SK-N-SH (cell line): ENCODE results near the gene TERT. TPM values are rescaled to one million over a fixed set of nuclear protein-coding genes. Genes with fewer than 3 reads are reported as not detected.

ENCODE experiments used
- CTCF ChIA-PET: fragments of 300-600, 350-600 bp; formaldehyde crosslinking; extraction: SDS; loops from one replicate; lab custom pipeline; 2021; lab: Yijun Ruan, JAX
- POLR2A ChIA-PET: fragments of 350-600 bp; sonication (Branson Sonifier 250); formaldehyde crosslinking; extraction: SDS; loops from one replicate; lab custom pipeline; 2020; ENCODE audit warnings: antibody characterized with exemption, inconsistent platforms; lab: Yijun Ruan, JAX
- DNase-seq: peaks from one replicate; pipeline ENCODE4 v3.0.0; 2012
- H2AFZ ChIP-seq: fragments of 200-600 bp; sonication (generic); 2 replicates; pipeline ENCODE4 v1.8.1; 2016; ENCODE audit warnings: antibody characterized with exemption, mild to moderate bottlenecking, low read depth
- H3F3A ChIP-seq: fragments of 200-600 bp; sonication (generic); replicated peaks from 2 replicates; pipeline ENCODE3; 2016; ENCODE audit warnings: antibody characterized with exemption, mild to moderate bottlenecking; ENCODE audit not compliant: insufficient read depth
- H3K27ac ChIP-seq, 2 experiments: fragments of 200-500 bp in 1 of 2; fragments of 200-600 bp in 1 of 2; sonication (Bioruptor generic) in 1 of 2; sonication (generic), shearing (Covaris generic) in 1 of 2; 2 replicates each; pipeline versions ENCODE4 v1.5.1 to v1.6.1; 2014 to 2016; ENCODE audit warnings: low read depth in 2 of 2, inconsistent platforms in 1 of 2, low read length in 1 of 2, mild to moderate bottlenecking in 1 of 2, mixed read lengths in 1 of 2
- H3K27me3 ChIP-seq: fragments of 200-600 bp; sonication (generic), shearing (Covaris generic); 2 replicates; pipeline ENCODE4 v1.6.1; 2016; ENCODE audit warnings: mixed run types; ENCODE audit not compliant: insufficient read depth
- H3K36me3 ChIP-seq, 2 experiments: fragments of 200-500 bp in 1 of 2; fragments of 200-600 bp in 1 of 2; sonication (Bioruptor generic) in 1 of 2; sonication (generic) in 1 of 2; replicated peaks in 1 of 2; 2 replicates each; pipeline versions ENCODE3 to v1.5.1; 2014 to 2016; ENCODE audit warnings: low read length in 1 of 2, mild to moderate bottlenecking in 1 of 2; ENCODE audit not compliant: insufficient read depth in 2 of 2, control insufficient read depth in 1 of 2
- H3K4me1 ChIP-seq, 2 experiments: fragments of 200-500 bp in 1 of 2; fragments of 200-600 bp in 1 of 2; sonication (Bioruptor generic) in 1 of 2; sonication (generic), shearing (Covaris generic) in 1 of 2; 2 replicates each; pipeline versions ENCODE4 v1.5.1 to v1.6.1; 2014 to 2016; ENCODE audit warnings: low read depth in 1 of 2, low read length in 1 of 2, mixed run types in 1 of 2; ENCODE audit not compliant: insufficient read depth in 2 of 2, control insufficient read depth in 1 of 2
- H3K4me2 ChIP-seq: fragments of 200-600 bp; sonication (generic), shearing (Covaris generic); 2 replicates; pipeline ENCODE4 v1.6.1; 2017; ENCODE audit warnings: mixed run types
- H3K4me3 ChIP-seq, 2 experiments: fragments of 200-500 bp in 1 of 2; fragments of 200-600 bp in 1 of 2; sonication (Bioruptor generic) in 1 of 2; sonication (generic), shearing (Covaris generic) in 1 of 2; 2 replicates each; pipeline versions ENCODE4 v1.5.1 to v1.8.1; 2014 to 2016; ENCODE audit warnings: low read depth in 2 of 2, inconsistent platforms in 1 of 2, low read length in 1 of 2, mild to moderate bottlenecking in 1 of 2, mixed read lengths in 1 of 2, moderate library complexity in 1 of 2
- H3K79me2 ChIP-seq: fragments of 200-600 bp; sonication (generic); 2 replicates; pipeline ENCODE4 v1.8.1; 2017; ENCODE audit warnings: mild to moderate bottlenecking; ENCODE audit not compliant: insufficient read depth
- H3K9ac ChIP-seq: fragments of 200-600 bp; sonication (generic); 2 replicates; pipeline ENCODE4 v1.6.1; 2017; ENCODE audit warnings: mixed run types
- H3K9me2 ChIP-seq: fragments of 200-600 bp; sonication (generic); 2 replicates; pipeline ENCODE4 v1.6.1; 2017; ENCODE audit warnings: mixed run types
- H3K9me3 ChIP-seq: fragments of 200-600 bp; sonication (generic); 2 replicates; pipeline ENCODE4 v1.6.1; 2017; ENCODE audit warnings: mixed run types, mild to moderate bottlenecking, moderate library complexity
- H4K20me1 ChIP-seq: fragments of 200-600 bp; sonication (generic); 2 replicates; pipeline ENCODE4 v1.6.1; 2017; ENCODE audit warnings: mild to moderate bottlenecking, mixed run types; ENCODE audit not compliant: insufficient read depth
- FOSL2 ChIP-seq: IDR thresholded peaks from 2 replicates; pipeline ENCODE4 v1.4.0; 2012; ENCODE audit warnings: low read depth, mild to moderate bottlenecking, moderate library complexity, borderline replicate concordance
- FOXM1 ChIP-seq: IDR thresholded peaks from 2 replicates; pipeline ENCODE4 v1.4.0; 2012; ENCODE audit warnings: low read depth, mild to moderate bottlenecking
- GABPA ChIP-seq: IDR thresholded peaks from 2 replicates; pipeline ENCODE4 v1.4.0; 2012; ENCODE audit warnings: low read depth, mild to moderate bottlenecking
- JUND ChIP-seq: IDR thresholded peaks from 2 replicates; pipeline ENCODE4 v1.4.0; 2012
- MXI1 ChIP-seq: IDR thresholded peaks from 2 replicates; pipeline ENCODE4 v1.6.1; 2012; ENCODE audit warnings: mild to moderate bottlenecking, low read depth, low read length, improper control_type of control experiment
- SMC3 ChIP-seq: IDR thresholded peaks from 2 replicates; pipeline ENCODE4 v1.6.1; 2012; ENCODE audit warnings: low read depth, low read length, improper control_type of control experiment
- TCF12 ChIP-seq: IDR thresholded peaks from 2 replicates; pipeline ENCODE4 v1.4.0; 2012
- WGBS: methylation state at CpG from one replicate; pipeline ENCODE4 v1.1.6; 2017; ENCODE audit warnings: low lambda C conversion rate; 5-methylcytosine and 5-hydroxymethylcytosine counted together
- polyA plus RNA-seq, 3 experiments: library from polyadenylated mRNA; depleted of rRNA; stranded (reverse); fragments of >200 nt; gene quantifications; 2 replicates each; pipeline ENCODE4 v1.2.3, GENCODE V29; 2012
- TF ChIP-seq, protein P1 (sequence below): IDR thresholded peaks from 2 replicates; pipeline ENCODE4 v1.6.1; 2012; ENCODE audit warnings: mild to moderate bottlenecking, low read depth, low read length, moderate library complexity
- TF ChIP-seq, protein P2 (sequence below): IDR thresholded peaks from 2 replicates; pipeline ENCODE4 v1.4.0; 2012; ENCODE audit warnings: low read depth, borderline replicate concordance

TERT gene
- polyA plus RNA-seq, 1 of the 3 experiments (the other 2 are of a cell fraction): 2.4 TPM

DNA sequence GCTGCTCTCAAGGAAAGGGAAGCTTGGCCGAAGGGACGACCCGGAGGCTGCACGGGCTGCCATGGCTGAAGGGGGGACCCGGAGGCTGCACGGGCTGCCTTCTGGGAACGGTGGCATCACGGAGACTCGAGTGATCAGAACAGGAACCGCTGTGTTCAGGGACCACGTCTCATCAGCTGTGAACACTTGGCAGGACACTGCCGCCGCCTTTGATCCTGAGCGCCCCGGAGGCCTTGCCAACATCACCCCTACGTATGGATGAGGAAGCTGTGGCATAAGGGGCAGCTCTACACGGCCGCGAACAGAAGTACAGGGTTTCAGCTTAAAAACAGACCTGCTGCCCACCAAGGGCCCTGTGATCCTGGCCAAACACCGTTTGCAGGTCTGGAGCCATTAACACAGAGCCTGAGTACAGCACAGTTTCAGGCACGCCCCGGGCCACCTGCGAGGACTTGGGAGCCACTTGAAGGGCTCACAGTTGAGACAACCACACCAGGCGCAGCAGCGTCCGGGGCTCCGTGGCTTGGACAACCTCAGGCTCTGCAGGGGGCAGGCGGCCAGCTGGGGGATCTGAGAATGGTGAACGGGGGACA is 23.9 kb upstream of the TERT start (continued):
- TF ChIP-seq, protein P1, sequence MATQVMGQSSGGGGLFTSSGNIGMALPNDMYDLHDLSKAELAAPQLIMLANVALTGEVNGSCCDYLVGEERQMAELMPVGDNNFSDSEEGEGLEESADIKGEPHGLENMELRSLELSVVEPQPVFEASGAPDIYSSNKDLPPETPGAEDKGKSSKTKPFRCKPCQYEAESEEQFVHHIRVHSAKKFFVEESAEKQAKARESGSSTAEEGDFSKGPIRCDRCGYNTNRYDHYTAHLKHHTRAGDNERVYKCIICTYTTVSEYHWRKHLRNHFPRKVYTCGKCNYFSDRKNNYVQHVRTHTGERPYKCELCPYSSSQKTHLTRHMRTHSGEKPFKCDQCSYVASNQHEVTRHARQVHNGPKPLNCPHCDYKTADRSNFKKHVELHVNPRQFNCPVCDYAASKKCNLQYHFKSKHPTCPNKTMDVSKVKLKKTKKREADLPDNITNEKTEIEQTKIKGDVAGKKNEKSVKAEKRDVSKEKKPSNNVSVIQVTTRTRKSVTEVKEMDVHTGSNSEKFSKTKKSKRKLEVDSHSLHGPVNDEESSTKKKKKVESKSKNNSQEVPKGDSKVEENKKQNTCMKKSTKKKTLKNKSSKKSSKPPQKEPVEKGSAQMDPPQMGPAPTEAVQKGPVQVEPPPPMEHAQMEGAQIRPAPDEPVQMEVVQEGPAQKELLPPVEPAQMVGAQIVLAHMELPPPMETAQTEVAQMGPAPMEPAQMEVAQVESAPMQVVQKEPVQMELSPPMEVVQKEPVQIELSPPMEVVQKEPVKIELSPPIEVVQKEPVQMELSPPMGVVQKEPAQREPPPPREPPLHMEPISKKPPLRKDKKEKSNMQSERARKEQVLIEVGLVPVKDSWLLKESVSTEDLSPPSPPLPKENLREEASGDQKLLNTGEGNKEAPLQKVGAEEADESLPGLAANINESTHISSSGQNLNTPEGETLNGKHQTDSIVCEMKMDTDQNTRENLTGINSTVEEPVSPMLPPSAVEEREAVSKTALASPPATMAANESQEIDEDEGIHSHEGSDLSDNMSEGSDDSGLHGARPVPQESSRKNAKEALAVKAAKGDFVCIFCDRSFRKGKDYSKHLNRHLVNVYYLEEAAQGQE: no peak
- no peak for TF ChIP-seq FOXM1
- TF ChIP-seq, protein P2, sequence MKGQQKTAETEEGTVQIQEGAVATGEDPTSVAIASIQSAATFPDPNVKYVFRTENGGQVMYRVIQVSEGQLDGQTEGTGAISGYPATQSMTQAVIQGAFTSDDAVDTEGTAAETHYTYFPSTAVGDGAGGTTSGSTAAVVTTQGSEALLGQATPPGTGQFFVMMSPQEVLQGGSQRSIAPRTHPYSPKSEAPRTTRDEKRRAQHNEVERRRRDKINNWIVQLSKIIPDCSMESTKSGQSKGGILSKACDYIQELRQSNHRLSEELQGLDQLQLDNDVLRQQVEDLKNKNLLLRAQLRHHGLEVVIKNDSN: no peak
- no peak for TF ChIP-seq TCF12
- TF ChIP-seq GABPA: no peak
- no peak for TF ChIP-seq MXI1
- no peak for TF ChIP-seq JUND

DNA sequence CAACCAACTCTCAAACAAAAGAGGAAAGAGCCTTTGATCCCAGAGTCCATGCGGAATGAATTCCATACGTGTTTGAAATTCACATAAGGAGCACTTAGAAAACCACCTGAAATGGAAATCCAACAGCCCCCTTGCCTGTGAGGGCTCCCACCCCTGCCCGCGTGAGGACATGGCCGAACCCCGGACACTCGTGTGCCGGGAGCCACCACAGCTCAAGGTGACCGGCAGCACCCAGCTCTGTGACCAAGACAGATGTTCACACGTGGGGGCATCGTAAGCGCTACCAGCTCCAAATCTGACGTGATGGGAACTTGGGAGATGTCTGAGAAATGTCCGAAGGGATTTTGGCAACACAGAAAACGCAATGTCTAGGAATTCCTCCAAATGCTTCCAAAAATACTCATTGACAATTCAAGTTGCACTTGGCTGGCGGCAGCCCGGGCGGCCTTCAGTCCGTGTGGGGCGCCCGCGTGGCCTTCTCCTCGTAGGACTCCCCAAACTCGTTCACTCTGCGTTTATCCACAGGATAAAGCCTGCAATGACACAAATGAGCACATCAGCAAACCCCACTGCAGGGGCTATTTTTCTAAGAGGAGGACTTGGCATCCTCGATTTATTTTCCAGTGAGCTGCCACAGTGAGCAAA is 23.2 kb upstream of the TERT start:
- CTCF ChIA-PET: interaction anchor here (0.6 to 2.1 kb wide), 2 partner anchors 66 to 327 kb away, joined by 3 to 5 read pairs; no protein-coding TSS in a partner anchor
- Histone ChIP-seq H4K20me1 (no peaks in the 10 kb centered on the region), H2AFZ (no peak overlapping the region), H3K4me3 (no peak overlapping the region), H3K9me3 (no peaks in the 10 kb centered on the region), H3K27me3 (no peaks in the 10 kb centered on the region), H3K36me3 (peaks cover 0 to 56% of the 10 kb centered on the region in 2 experiments), H3K9ac (no peak overlapping the region), H3F3A (peaks cover 4% of the 10 kb centered on the region), H3K9me2 (no peaks in the 10 kb centered on the region), H3K4me1 (no peaks in the 10 kb centered on the region), H3K4me2 (no peak overlapping the region)
- no peak for DNase-seq
- POLR2A ChIA-PET: interaction anchor here (0.9 to 1.5 kb wide), 3 partner anchors 9 to 36 kb away, joined by 3 to 4 read pairs (median 3); no protein-coding TSS in a partner anchor
- WGBS: 94% methylated on average over 15 of the region's 26 CpGs
- TF ChIP-seq, protein P2: no peak
- no peak for TF ChIP-seq SMC3
- no peak for TF ChIP-seq FOSL2
- TF ChIP-seq, all 33 proteins: peak for 0
- Histone ChIP-seq H3K27ac (no peak overlapping the region), H3K79me2 (no peaks in the 10 kb centered on the region)
